HG03139 (cell line): Measurements from ENCODE around the gene USP24.
"Not testable (repeated sequence)": the region's sequence is repeated elsewhere in the genome, so short reads cannot be mapped to it uniquely, and the experiment has no call there.

Source experiments
- ATAC-seq: cut with Tn5 transposase; IDR thresholded peaks from one replicate; pipeline ENCODE4 v1.9.1; 2021; ENCODE audit not compliant: unreplicated experiment

Gene USP24

DNA sequence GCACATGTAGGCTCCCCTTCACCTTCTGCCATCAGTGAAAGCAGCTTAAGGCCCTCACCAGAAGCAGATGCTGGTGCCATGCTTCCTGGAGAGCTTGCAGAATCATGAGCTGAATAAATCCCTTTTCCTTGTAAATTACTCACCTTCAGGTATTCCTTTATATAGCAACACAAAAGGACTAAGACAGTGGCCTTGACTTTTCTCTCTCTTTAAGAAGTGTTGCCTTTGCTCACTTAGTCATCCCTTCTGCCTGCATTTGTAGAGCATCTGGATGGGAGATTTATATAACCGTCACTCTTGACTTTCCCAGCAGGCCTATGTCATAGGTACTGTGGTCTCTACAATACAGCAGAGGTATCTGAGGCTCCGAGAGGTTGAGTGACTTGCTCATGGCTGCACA, 172.2 kb downstream of the USP24 start:
- no peak for ATAC-seq

DNA sequence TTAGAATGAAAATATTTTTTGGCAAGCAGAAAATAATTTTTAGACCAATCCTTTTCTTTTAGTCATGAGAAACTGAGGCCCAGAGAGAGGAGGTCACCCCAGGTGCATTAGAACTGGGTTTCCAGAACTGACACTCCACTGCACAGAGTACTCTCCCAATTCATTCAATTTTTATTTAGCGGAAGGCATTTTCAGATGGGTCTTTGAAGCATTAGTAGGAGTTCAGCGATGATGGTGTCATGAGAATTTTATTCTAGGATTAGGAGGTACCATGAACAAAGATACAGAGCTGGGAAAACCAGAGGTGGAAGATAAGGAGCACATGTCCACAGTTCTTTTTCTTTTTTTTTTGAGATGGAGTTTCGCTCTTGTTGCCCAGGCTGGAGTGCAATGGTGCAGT, 173.6 kb downstream of the USP24 start:
- ATAC-seq, result no peak

- no peak for ATAC-seq
These were observed 174.2 kb downstream of the USP24 start for GRCh38 chr1:55040933-55041494.

- no peak for ATAC-seq
These were observed 174.9 kb downstream of the USP24 start for GRCh38 chr1:55040083-55040932.

DNA sequence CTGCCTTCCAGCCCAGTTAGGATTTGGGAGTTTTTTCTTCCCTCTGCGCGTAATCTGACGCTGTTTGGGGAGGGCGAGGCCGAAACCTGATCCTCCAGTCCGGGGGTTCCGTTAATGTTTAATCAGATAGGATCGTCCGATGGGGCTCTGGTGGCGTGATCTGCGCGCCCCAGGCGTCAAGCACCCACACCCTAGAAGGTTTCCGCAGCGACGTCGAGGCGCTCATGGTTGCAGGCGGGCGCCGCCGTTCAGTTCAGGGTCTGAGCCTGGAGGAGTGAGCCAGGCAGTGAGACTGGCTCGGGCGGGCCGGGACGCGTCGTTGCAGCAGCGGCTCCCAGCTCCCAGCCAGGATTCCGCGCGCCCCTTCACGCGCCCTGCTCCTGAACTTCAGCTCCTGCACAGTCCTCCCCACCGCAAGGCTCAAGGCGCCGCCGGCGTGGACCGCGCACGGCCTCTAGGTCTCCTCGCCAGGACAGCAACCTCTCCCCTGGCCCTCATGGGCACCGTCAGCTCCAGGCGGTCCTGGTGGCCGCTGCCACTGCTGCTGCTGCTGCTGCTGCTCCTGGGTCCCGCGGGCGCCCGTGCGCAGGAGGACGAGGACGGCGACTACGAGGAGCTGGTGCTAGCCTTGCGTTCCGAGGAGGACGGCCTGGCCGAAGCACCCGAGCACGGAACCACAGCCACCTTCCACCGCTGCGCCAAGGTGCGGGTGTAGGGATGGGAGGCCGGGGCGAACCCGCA, 175.7 kb downstream of the USP24 start, which contains the start of gene PCSK9:
PCSK9 (plus strand) TSS at position 207 of the 741 bp plus-strand sequence; CDS start at position 497, 290 bp downstream.
- ATAC-seq, result no peak

GRCh38 chr1:55038974-55039341, 176.2 kb downstream of the USP24 start:
- no peak for ATAC-seq

DNA sequence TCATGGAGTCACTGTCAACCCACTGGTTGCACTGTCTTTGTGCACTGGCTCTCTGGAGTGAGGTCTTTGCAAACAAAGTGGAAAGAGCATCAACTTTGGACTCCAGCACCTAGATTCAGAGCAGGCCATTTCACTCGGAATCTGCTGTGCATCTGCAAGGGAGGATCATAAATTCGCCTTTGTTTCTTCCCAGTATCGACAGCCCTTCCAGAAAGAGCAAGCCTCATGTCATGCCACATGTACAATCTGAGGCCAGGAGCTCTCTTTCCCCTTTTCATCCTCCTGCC, 176.7 kb downstream of the USP24 start:
- ATAC-seq, result no peak

GRCh38 chr1:55037733-55038551, 177.2 kb downstream of the USP24 start:
- ATAC-seq, result no peak

DNA sequence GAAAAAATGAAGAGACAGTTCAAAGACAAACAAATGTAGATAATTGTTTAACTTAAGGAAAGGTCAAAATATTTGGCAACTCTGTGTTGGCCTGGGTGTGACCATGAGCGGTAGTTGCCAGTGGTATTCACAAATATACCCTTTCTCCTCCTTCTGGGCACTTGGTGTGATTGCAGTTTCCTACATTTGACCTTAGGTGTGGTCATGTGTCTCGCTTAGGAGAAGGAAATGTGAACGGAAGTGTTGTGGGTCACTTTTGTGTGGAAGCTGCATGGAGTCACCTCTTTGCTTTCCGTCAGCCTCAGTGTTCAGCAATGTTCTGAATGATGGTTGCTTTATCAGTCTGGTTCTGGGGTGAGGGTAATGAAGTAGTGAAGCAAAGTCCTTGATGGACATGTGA, 179.3 kb downstream of the USP24 start:
- no peak for ATAC-seq

- no peak for ATAC-seq
These were observed 180.6 kb downstream of the USP24 start for GRCh38 chr1:55034476-55035133.

DNA sequence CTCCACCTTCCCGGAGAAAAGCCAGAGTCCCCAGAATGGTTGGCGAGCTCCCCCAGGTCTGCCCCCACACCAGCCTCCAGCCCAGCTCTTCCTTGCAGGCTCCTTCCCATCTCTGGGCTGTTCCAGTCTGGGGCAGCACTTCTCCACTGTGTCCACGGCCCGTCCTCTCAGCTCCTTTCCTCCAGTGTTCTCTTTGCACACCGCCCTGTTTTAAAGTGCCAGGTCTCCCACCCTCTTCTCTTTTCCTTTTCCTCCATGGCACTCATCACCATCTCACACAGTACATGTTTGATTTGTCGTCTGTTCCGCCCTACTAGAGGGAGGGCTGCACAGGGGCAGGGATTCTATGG, 181.9 kb downstream of the USP24 start:
- no peak for ATAC-seq

DNA sequence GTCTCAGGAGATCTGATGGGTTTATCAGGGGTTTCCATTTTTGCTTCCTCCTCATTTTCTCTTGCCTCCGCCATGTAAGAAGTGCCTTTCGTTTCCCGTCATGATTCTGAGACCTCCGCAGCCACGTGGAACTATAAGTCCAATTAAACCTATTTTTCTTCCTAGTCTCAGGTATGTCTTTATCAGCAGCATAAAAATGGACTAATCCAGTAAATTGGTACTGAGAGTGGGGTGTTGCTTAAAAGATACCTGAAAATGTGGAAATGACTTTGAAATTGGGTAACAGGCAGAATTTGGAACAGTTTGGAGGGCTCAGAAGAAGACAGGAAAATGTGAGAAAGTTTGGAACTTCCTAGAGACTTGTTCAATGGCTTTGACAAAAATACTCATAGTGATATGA, 184.1 kb downstream of the USP24 start:
- ATAC-seq, result not testable (repeated sequence)

DNA sequence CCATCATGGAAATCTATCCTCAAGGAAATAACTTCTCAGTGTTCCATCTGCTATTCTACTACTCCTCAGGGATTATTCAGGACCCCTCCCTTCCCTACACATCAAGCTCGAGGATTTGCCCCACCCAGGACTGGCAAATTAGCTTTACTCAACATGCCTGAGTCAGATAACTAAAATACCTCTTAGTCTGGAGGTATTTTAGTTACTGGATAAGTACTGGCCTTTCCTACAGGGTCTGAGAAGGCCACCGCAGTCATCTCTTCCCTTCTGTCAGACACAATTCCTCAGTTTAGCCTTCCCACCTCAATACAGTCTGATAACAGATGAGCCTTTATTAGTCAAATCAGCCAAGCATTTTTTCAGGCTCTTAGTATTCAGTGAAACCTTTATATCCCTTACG, 188.5 kb downstream of the USP24 start:
- not testable (repeated sequence) for ATAC-seq

- not testable (repeated sequence) for ATAC-seq
These were observed 191.0 kb downstream of the USP24 start for GRCh38 chr1:55024163-55024562.

DNA sequence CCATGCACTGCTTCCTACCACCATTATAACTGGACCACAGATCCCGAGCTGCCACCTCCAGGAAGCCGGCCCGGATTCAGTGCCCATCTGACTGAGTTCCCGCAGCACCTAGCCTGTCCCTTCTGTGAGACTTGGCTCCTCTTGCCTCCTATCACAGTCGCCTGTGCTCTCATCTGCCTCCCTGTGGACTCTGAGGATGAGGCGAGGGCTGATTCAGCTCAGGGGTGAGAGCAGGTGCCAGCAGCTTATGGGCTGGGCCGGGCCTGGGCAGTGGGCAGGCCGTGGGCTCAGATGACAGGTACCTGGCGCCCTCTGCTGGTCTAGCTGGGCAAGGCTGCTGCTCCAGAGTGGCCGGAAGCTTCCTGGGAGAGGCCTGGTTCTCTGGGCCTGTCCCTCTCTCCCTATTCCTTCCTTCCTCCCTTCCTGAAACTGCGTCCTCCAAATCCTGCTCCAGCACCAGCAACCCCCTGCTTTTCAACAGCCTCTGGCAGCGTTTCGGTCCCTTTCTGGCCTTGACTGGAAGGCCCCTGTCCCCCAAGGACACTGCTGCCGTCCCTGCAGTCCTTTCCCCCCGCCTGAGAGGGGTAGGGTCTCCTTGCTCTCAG, 193.1 kb downstream of the USP24 start:
- no peak for ATAC-seq

- no peak for ATAC-seq
These were observed 196.8 kb downstream of the USP24 start for GRCh38 chr1:55018395-55018794.
